D721Med (cell line): Measurements from ENCODE around the gene PRKAR1A.

Source experiments
- DNase-seq: peaks from one replicate; pipeline ENCODE4 v3.0.0; 2011; ENCODE audit warnings: low spot score; ENCODE audit not compliant: insufficient read length
- FAIRE-seq: peaks from 2 replicates; lab custom pipeline; 2011; peaks lifted over from hg19 to GRCh38; lab: Jason Lieb, UNC
- CTCF ChIP-seq: IDR thresholded peaks from 2 replicates; pipeline ENCODE4 v1.5.1; 2012; ENCODE audit warnings: mild to moderate bottlenecking, control low read depth; ENCODE audit not compliant: insufficient read depth; ENCODE audit errors: missing control alignments

PRKAR1A gene

GRCh38 chr17:68572138-68572842 is 60.1 kb downstream of the PRKAR1A start:
- TF ChIP-seq CTCF: no peak
- DNase-seq (no peak), FAIRE-seq (no peak)

- no peak for TF ChIP-seq CTCF
- DNase-seq (no peak), FAIRE-seq (no peak)
Measured at GRCh38 chr17:68573338-68573737, 61.1 kb downstream of the PRKAR1A start.

- TF ChIP-seq CTCF: no peak
- FAIRE-seq (no peak), DNase-seq (no peak)
Measured at GRCh38 chr17:68576137-68576536, 63.9 kb downstream of the PRKAR1A start.

GRCh38 chr17:68576811-68577496 is 64.7 kb downstream of the PRKAR1A start:
- no peak for TF ChIP-seq CTCF
- FAIRE-seq: no peak
- DNase-seq: no peak

GRCh38 chr17:68577497-68577821 is 65.2 kb downstream of the PRKAR1A start:
- DNase-seq (no peak), FAIRE-seq (no peak)

GRCh38 chr17:68578236-68578635 is 66.0 kb downstream of the PRKAR1A start:
- FAIRE-seq (no peak), DNase-seq (no peak)
- no peak for TF ChIP-seq CTCF

More at GRCh38 chr17:68577497-68577821, 65.2 kb downstream of the PRKAR1A start:
- TF ChIP-seq CTCF: no peak
